ENCODE measurements around the gene CASZ1. TPM values are rescaled to one million over a fixed set of nuclear protein-coding genes. Genes with fewer than 3 reads are reported as not detected.

CASZ1 gene
- total and polyA plus RNA-seq, 9 of the 15 experiments (the other 6 are each of a cell fraction or from before 2014, with no cell fraction given), result 0.01 to 4.0 (median 0.76) TPM; not detected in 1

DNA sequence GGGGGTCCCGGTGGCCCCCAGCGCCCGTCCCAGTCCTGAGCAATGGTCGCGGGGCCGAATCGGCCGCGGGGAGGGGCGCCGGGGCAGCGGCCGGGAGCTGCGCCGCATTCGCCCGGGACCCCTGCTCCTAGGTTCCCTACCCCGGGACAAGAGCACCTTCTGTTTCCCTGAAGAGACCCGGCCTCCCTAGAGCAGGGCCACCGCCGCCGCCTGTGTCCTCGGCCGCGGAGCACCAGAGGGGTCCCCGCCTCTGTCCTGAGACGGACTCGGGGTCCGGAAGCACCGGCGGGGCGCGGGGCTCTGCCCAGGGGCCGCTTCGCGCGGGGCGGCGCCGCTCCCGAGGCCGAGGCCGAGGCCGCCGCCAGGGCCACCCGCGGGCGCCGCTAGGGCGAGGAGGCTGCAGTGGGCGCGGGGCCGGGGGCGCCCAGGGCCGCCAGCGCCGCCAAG is 157.9 kb downstream of the CASZ1 start:
- in situ Hi-C loops (cut with MboI), result no loop called here
- no peaks in the 10 kb centered on the region for H3K9me3 ChIP-seq (replicated peaks; ENCODE audit: control insufficient read depth, insufficient read depth, low read depth, low read length)
- H3K4me2 ChIP-seq (ENCODE audit: insufficient read depth, low read length), result no peak overlapping the region
- intact Hi-C loops (cut with micrococcal nuclease), result no loop called here
- no TSS peak for BruUV-seq (replicated peaks)
- H3K9ac ChIP-seq (ENCODE audit: insufficient read depth in 1 of 2, low read depth in 2 of 2, low read length in 2 of 2), result no peak overlapping the region
- peaks cover 0 to 67% of the 10 kb centered on the region in 2 experiments; a peak in 2 of 5 replicates for H3K4me1 ChIP-seq (replicated peaks in 1 of 2; ENCODE audit: control insufficient read depth in 2 of 2, insufficient read depth in 2 of 2, low read length in 2 of 2)
- FAIRE-seq, result no peak
- H3K9me1 ChIP-seq (ENCODE audit: control insufficient read depth, insufficient read depth, low read length), result peaks cover 3% of the 10 kb centered on the region
- ChIA-PET POLR2A (interaction anchor here (2.3 kb wide), 1 partner anchor 14 kb away, joined by 11 read pairs; no protein-coding TSS in a partner anchor), CTCF (ENCODE audit: low intra/inter-chr PET ratio) (no interaction called here)
- H3K36me3 ChIP-seq (ENCODE audit: control insufficient read depth, insufficient read depth, low read length), result peaks cover under 1% of the 10 kb centered on the region; the same call in 1 of the 3 replicates
- TF ChIP-seq DACH1 (IDR thresholded peaks at IDR 0.05; ENCODE audit: partially characterized antibody) (no peak), NONO (IDR thresholded peaks at IDR 0.05; ENCODE audit: low read depth in 2 of 2, low read length in 1 of 2) (no peak), PKNOX1 (IDR thresholded peaks at IDR 0.05) (no peak), ZBTB9 (CRISPR knock-in tag; IDR thresholded peaks at IDR 0.05) (no peak), RBBP5 (IDR thresholded peaks at IDR 0.05; ENCODE audit: borderline replicate concordance, insufficient read depth, low read length, poor library complexity, severe bottlenecking) (no peak), BRF1 (IDR thresholded peaks at IDR 0.05; ENCODE audit: borderline replicate concordance, extremely low read depth, insufficient read length) (no peak), ZNF24 (IDR thresholded peaks at IDR 0.05) (no peak), THRAP3 (IDR thresholded peaks at IDR 0.05; ENCODE audit: borderline replicate concordance) (no peak), ZNF282 (CRISPR knock-in tag; IDR thresholded peaks at IDR 0.05) (no peak)
- TF ChIP-seq, protein P1, sequence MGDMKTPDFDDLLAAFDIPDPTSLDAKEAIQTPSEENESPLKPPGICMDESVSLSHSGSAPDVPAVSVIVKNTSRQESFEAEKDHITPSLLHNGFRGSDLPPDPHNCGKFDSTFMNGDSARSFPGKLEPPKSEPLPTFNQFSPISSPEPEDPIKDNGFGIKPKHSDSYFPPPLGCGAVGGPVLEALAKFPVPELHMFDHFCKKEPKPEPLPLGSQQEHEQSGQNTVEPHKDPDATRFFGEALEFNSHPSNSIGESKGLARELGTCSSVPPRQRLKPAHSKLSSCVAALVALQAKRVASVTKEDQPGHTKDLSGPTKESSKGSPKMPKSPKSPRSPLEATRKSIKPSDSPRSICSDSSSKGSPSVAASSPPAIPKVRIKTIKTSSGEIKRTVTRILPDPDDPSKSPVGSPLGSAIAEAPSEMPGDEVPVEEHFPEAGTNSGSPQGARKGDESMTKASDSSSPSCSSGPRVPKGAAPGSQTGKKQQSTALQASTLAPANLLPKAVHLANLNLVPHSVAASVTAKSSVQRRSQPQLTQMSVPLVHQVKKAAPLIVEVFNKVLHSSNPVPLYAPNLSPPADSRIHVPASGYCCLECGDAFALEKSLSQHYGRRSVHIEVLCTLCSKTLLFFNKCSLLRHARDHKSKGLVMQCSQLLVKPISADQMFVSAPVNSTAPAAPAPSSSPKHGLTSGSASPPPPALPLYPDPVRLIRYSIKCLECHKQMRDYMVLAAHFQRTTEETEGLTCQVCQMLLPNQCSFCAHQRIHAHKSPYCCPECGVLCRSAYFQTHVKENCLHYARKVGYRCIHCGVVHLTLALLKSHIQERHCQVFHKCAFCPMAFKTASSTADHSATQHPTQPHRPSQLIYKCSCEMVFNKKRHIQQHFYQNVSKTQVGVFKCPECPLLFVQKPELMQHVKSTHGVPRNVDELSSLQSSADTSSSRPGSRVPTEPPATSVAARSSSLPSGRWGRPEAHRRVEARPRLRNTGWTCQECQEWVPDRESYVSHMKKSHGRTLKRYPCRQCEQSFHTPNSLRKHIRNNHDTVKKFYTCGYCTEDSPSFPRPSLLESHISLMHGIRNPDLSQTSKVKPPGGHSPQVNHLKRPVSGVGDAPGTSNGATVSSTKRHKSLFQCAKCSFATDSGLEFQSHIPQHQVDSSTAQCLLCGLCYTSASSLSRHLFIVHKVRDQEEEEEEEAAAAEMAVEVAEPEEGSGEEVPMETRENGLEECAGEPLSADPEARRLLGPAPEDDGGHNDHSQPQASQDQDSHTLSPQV (IDR thresholded peaks at IDR 0.05), result no peak
- DNase-seq (ENCODE audit: extremely low read depth in 1 of 4, low spot score in 3 of 4), result no peak
- H3K27me3 ChIP-seq (ENCODE audit: control insufficient read depth in 2 of 2, insufficient read depth in 2 of 2, low read length in 2 of 2), result peaks cover 11 to 19% of the 10 kb centered on the region in 2 experiments; a peak in 4 of 5 replicates
- H3K79me2 ChIP-seq (ENCODE audit: control insufficient read depth, insufficient read depth, low read length), result no peaks in the 10 kb centered on the region
- no peak for ATAC-seq
- no peak overlapping the region for H2AFZ ChIP-seq (ENCODE audit: low read depth, low read length)
- 48% methylated on average over 16 of the region's 57 CpGs for WGBS (ENCODE audit: insufficient coverage, low coverage, missing lambda C conversion rate)
- H4K20me1 ChIP-seq (replicated peaks; ENCODE audit: control insufficient read depth, insufficient read depth, low read length), result peaks cover 5% of the 10 kb centered on the region; the same call in 1 of the 2 replicates
- H3K27ac ChIP-seq (ENCODE audit: extremely low read depth, low read depth, low read length), result no peak overlapping the region
- H3K4me3 ChIP-seq, result no peak overlapping the region
